Peyer's patch (tissue), 4 donors: Measurements from ENCODE around the gene INTS7.

Source experiments
- POLR2A ChIP-seq, 2 donors: fragments of 450-650 bp; IDR thresholded peaks; one replicate each; pipeline ENCODE4 v1.5.1; 2017; ENCODE audit warnings: antibody characterized with exemption in 2 of 2, mild to moderate bottlenecking in 2 of 2, moderate library complexity in 2 of 2
- TF ChIP-seq, protein P1 (sequence below), 6 experiments: fragments of 450-650 bp in 4 of 6; fragments of 200-600 bp in 2 of 6; sonication (generic) in 1 of 6; IDR thresholded peaks; one replicate each; pipeline ENCODE4 v1.5.1; 2017 to 2019; ENCODE audit warnings: antibody characterized with exemption in 6 of 6, mild to moderate bottlenecking in 3 of 6, moderate library complexity in 1 of 6

DNA sequence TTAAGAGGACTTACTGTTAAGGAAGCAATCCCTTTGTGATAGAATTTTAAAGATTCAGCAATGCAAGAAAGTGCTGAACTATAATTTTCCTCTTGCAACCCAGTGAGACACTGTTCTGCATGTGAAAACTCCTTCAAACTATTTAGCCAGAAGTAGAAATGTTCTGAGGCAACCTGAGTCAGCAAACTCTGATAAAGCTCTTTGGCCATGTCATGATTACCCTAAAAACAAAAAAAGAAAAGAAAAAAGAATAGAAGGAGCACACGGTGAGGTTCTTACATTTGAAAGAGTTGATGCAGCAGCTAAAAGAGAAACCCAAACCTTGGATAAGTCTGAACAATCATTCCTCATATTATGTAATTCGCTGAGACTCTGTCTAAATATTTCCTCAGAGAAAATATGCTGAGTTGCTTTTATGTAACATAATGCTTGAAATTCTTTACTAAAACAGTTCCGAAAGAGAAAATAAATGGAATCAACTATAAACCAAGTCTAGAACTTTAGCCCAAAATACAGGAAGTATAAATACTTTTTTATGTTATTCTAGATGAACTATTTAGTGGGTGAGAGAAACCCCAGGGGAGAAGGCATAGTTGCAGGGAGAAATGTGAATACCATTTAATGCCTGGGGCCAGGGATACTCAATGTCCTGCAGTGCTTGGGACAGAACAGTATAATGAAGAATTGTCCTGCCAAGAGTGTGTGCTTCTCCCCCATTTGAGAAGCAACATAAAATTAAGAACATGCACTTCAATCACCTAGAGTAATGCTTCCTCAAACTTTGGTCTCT is 60.0 kb downstream of the INTS7 start:
- TF ChIP-seq, protein P1, sequence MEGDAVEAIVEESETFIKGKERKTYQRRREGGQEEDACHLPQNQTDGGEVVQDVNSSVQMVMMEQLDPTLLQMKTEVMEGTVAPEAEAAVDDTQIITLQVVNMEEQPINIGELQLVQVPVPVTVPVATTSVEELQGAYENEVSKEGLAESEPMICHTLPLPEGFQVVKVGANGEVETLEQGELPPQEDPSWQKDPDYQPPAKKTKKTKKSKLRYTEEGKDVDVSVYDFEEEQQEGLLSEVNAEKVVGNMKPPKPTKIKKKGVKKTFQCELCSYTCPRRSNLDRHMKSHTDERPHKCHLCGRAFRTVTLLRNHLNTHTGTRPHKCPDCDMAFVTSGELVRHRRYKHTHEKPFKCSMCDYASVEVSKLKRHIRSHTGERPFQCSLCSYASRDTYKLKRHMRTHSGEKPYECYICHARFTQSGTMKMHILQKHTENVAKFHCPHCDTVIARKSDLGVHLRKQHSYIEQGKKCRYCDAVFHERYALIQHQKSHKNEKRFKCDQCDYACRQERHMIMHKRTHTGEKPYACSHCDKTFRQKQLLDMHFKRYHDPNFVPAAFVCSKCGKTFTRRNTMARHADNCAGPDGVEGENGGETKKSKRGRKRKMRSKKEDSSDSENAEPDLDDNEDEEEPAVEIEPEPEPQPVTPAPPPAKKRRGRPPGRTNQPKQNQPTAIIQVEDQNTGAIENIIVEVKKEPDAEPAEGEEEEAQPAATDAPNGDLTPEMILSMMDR (IDR thresholded peaks at IDR 0.05), result no peak
- TF ChIP-seq POLR2A (IDR thresholded peaks at IDR 0.05), result no peak
